PC-9 (cell line): ENCODE measurements around the gene CYP2A13. TPM values are rescaled to one million over a fixed set of nuclear protein-coding genes. Genes with fewer than 3 reads are reported as not detected.
"Not testable (repeated sequence)": the region's sequence is repeated elsewhere in the genome, so short reads cannot be mapped to it uniquely, and the experiment has no call there.

Experiments used
- Bru-seq: library from RNA; stranded (reverse); fragments of 400-500 nt; gene quantifications from one replicate; lab custom pipeline; 2021; lab: Mats Ljungman, UMichigan
- BruChase-seq, 2 experiments: library from RNA; stranded (reverse); fragments of 400-500 nt; gene quantifications; one replicate each; lab custom pipeline; 2021; lab: Mats Ljungman, UMichigan
- BruUV-seq: library from RNA; stranded (reverse); fragments of 400-500 nt; replicated peaks from 2 replicates; lab custom pipeline; 2021; lab: Mats Ljungman, UMichigan
- CTCF ChIA-PET: fragments of 300-600 bp; sonication (Branson Sonifier 250); formaldehyde crosslinking; loops from one replicate; lab custom pipeline; 2022; ENCODE audit warnings: antibody characterized with exemption; lab: Charles Lee
- POLR2A ChIA-PET: fragments of 300-600 bp; sonication (Branson Sonifier 250); formaldehyde crosslinking; loops from one replicate; lab custom pipeline; 2022; ENCODE audit warnings: antibody characterized with exemption; ENCODE audit not compliant: unreplicated experiment; lab: Charles Lee
- DNase-seq, 2 experiments: peaks; one replicate each; pipeline versions ENCODE4 v3.0.0 to v3.0.0-alpha.2; 2015 to 2022; ENCODE audit warnings: mixed read lengths in 1 of 2
- H2AFZ ChIP-seq: fragments of 200-600 bp; sonication (generic); 2 replicates; pipeline ENCODE4 v1.8.1; 2017; ENCODE audit warnings: antibody characterized with exemption
- H3F3A ChIP-seq: fragments of 200-600 bp; sonication (generic); 2 replicates; pipeline ENCODE4 v1.8.1; 2017; ENCODE audit warnings: antibody characterized with exemption, mild to moderate bottlenecking, low read depth; ENCODE audit not compliant: insufficient read depth
- H3K27ac ChIP-seq: fragments of 200-600 bp; sonication (generic); 2 replicates; pipeline ENCODE4 v1.6.1; 2016; ENCODE audit warnings: mixed run types
- H3K27me3 ChIP-seq: fragments of 200-600 bp; sonication (generic); 2 replicates; pipeline ENCODE4 v1.6.1; 2016; ENCODE audit warnings: low read depth, mixed run types; ENCODE audit not compliant: insufficient read depth
- H3K36me3 ChIP-seq: fragments of 200-600 bp; sonication (generic); 2 replicates; pipeline ENCODE4 v1.6.1; 2016; ENCODE audit warnings: low read depth, mixed run types
- H3K4me1 ChIP-seq: fragments of 200-600 bp; sonication (generic); replicated peaks from 2 replicates; pipeline ENCODE4 v1.6.1; 2016; ENCODE audit warnings: mixed run types; ENCODE audit not compliant: insufficient read depth
- H3K4me2 ChIP-seq: fragments of 200-600 bp; sonication (generic); 2 replicates; pipeline ENCODE4 v1.6.1; 2017; ENCODE audit warnings: mixed run types
- H3K4me3 ChIP-seq: fragments of 200-600 bp; sonication (generic); 2 replicates; pipeline ENCODE4 v1.6.1; 2016; ENCODE audit warnings: mixed run types
- H3K79me2 ChIP-seq: fragments of 200-600 bp; sonication (generic); 2 replicates; pipeline ENCODE4 v1.6.1; 2017; ENCODE audit warnings: low read depth, mixed run types
- H3K9me2 ChIP-seq: fragments of 200-600 bp; sonication (generic); 2 replicates; pipeline ENCODE4 v1.8.1; 2017; ENCODE audit warnings: mild to moderate bottlenecking; ENCODE audit not compliant: insufficient read depth
- H3K9me3 ChIP-seq: fragments of 200-600 bp; sonication (generic); 2 replicates; pipeline ENCODE4 v1.8.1; 2016; ENCODE audit warnings: low read depth; ENCODE audit not compliant: insufficient read depth
- H4K20me1 ChIP-seq: fragments of 200-600 bp; sonication (generic); 2 replicates; pipeline ENCODE4 v1.8.1; 2017; ENCODE audit not compliant: insufficient read depth
- EZH2 ChIP-seq: fragments of 200-600 bp; sonication (generic); IDR thresholded peaks from 2 replicates; pipeline ENCODE4 v1.8.0; 2017; ENCODE audit warnings: antibody characterized with exemption, low read depth
- intact Hi-C: fragments of 100-400 bp; cut with micrococcal nuclease; formaldehyde crosslinking; loops from one replicate; pipeline ENCODE4 v1.10.0; 2022; ENCODE audit not compliant: unreplicated experiment
- long read RNA-seq: library from polyadenylated mRNA; stranded (forward); transcript quantifications from one replicate; pipeline ENCODE4 v2.0.0, GENCODE V29; 2022
- total RNA-seq: library from RNA; stranded (reverse); gene quantifications from 2 replicates; pipeline ENCODE4 v1.2.3, GENCODE V29; 2021
- TF ChIP-seq, protein P1 (sequence below): fragments of 200-600 bp; sonication (generic); conservative IDR thresholded peaks from 2 replicates; pipeline ENCODE4 v1.6.1; 2017; ENCODE audit warnings: mixed run types, antibody characterized with exemption, mild to moderate bottlenecking, moderate library complexity

The CYP2A13 gene, protein sequence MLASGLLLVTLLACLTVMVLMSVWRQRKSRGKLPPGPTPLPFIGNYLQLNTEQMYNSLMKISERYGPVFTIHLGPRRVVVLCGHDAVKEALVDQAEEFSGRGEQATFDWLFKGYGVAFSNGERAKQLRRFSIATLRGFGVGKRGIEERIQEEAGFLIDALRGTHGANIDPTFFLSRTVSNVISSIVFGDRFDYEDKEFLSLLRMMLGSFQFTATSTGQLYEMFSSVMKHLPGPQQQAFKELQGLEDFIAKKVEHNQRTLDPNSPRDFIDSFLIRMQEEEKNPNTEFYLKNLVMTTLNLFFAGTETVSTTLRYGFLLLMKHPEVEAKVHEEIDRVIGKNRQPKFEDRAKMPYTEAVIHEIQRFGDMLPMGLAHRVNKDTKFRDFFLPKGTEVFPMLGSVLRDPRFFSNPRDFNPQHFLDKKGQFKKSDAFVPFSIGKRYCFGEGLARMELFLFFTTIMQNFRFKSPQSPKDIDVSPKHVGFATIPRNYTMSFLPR
- total RNA-seq (not detected in 2 replicates), Bru-seq, nascent RNA (not detected), BruChase-seq, experiment 1, labeled RNA remaining after a 2-hour chase (not detected), BruChase-seq, experiment 2, labeled RNA remaining after a 6-hour chase (not detected)
- long read RNA-seq = 0 reads

DNA sequence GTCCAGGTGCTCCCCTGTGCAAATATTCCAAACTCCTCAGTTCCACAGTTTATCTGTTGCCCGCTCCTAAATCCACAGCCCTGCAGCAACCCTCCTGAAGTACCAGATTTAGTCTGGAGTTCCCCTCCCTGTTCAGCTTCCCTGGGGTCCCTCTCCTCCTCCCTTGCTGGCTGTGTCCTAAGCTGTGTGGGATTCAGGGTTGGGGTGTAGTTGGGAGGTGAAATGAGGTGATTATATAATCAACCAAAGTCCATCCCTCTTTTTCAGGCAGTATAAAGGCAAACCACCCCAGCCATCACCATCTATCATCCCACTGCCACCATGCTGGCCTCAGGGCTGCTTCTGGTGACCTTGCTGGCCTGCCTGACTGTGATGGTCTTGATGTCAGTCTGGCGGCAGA lies at the start of gene CYP2A13:
CYP2A13 (plus strand) TSS at position 301 of the 400 bp plus-strand sequence; CDS start at position 322, 21 bp downstream.
- ChIA-PET POLR2A (no interaction called here), CTCF (no interaction called here)
- no peak within 1 kb of the TSS for H3K27ac ChIP-seq
- peaks cover 13% of the 10 kb centered on the region for H3F3A ChIP-seq
- no peaks in the 10 kb centered on the region for H3K9me2 ChIP-seq
- no peak within 1 kb of the TSS for H2AFZ ChIP-seq
- no peaks in the 10 kb centered on the region for H3K27me3 ChIP-seq
- no peak for DNase-seq
- H4K20me1 ChIP-seq = no peaks in the 10 kb centered on the region
- no peaks in the 10 kb centered on the region for H3K79me2 ChIP-seq
- no peak within 1 kb of the TSS for H3K4me2 ChIP-seq
- no peaks in the 10 kb centered on the region for H3K36me3 ChIP-seq
- TF ChIP-seq, protein P1, sequence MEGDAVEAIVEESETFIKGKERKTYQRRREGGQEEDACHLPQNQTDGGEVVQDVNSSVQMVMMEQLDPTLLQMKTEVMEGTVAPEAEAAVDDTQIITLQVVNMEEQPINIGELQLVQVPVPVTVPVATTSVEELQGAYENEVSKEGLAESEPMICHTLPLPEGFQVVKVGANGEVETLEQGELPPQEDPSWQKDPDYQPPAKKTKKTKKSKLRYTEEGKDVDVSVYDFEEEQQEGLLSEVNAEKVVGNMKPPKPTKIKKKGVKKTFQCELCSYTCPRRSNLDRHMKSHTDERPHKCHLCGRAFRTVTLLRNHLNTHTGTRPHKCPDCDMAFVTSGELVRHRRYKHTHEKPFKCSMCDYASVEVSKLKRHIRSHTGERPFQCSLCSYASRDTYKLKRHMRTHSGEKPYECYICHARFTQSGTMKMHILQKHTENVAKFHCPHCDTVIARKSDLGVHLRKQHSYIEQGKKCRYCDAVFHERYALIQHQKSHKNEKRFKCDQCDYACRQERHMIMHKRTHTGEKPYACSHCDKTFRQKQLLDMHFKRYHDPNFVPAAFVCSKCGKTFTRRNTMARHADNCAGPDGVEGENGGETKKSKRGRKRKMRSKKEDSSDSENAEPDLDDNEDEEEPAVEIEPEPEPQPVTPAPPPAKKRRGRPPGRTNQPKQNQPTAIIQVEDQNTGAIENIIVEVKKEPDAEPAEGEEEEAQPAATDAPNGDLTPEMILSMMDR = no peak
- TF ChIP-seq EZH2 = no peak
- no peaks in the 10 kb centered on the region for H3K9me3 ChIP-seq
- intact Hi-C loops = no loop called here
- no peak within 1 kb of the TSS for H3K4me3 ChIP-seq
- peaks cover 20% of the 10 kb centered on the region for H3K4me1 ChIP-seq
- no TSS peak for BruUV-seq

DNA sequence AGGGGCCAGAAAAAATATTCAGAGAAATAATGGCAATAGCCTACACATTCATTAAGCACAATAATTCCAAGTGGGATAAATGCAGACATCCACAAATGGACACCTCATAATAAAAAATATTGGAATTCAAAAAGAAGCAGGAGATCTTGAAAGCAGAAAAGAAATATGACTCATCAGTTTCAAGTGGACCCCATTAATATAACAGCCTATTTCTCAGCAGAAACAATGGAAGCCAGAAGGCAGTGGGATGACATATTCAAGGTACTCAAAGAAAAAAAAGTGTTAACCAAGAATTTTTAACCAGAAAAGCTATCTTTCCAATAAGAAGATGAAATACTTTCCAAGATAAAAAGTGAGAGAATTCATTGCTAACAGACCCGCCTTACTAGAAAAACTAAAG lies 48.4 kb upstream of the CYP2A13 start:
- no peak for TF ChIP-seq EZH2
- TF ChIP-seq, protein P1 = no peak
- no peaks in the 10 kb centered on the region for H4K20me1 ChIP-seq
- intact Hi-C loops = no loop called here
- no peak for DNase-seq
- no peak overlapping the region for H3K4me2 ChIP-seq
- no peak overlapping the region for H3K4me3 ChIP-seq
- no peaks in the 10 kb centered on the region for H3K79me2 ChIP-seq
- H3K9me2 ChIP-seq = no peaks in the 10 kb centered on the region
- H2AFZ ChIP-seq = no peak overlapping the region
- no peaks in the 10 kb centered on the region for H3K36me3 ChIP-seq
- no TSS peak for BruUV-seq
- ChIA-PET CTCF (no interaction called here), POLR2A (no interaction called here)
- no peak overlapping the region for H3K27ac ChIP-seq
- H3K27me3 ChIP-seq = no peaks in the 10 kb centered on the region
- H3K9me3 ChIP-seq = no peaks in the 10 kb centered on the region
- H3F3A ChIP-seq = peaks cover 6% of the 10 kb centered on the region; the same call in 1 of the 2 replicates
- H3K4me1 ChIP-seq = peaks cover 3% of the 10 kb centered on the region

DNA sequence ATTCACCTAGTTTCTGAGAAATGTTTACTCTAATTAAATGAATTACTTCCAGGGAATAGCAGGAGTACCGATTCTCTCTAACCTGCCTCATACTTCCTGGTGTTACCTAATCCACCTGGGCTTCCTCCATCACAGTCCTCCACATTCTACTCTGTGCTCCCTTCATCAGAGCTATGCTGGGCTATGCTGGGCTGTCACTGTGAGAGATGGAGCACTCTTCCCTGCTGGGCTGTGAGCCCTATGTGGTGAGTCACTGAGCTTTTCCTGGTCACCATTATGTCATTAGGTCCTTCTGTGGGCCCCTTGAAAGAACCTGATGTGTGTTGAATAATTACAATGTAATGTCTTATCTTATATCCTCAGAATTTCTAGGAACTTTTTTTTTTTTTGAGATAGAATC lies 43.2 kb upstream of the CYP2A13 start:
- H2AFZ ChIP-seq, H3K79me2 ChIP-seq, H3K27ac ChIP-seq, H4K20me1 ChIP-seq, BruUV-seq, H3K9me3 ChIP-seq, H3K4me2 ChIP-seq, H3K4me3 ChIP-seq, H3K36me3 ChIP-seq, H3K4me1 ChIP-seq, POLR2A ChIA-PET, H3F3A ChIP-seq, intact Hi-C loops, H3K9me2 ChIP-seq: not testable (repeated sequence)
- DNase-seq = peak; percentile 33 to 87
- peaks cover 15% of the 10 kb centered on the region for H3K27me3 ChIP-seq
- CTCF ChIA-PET = interaction anchor here (0.7 kb wide), 1 partner anchor 278 kb away, joined by 6 read pairs; no protein-coding TSS in a partner anchor
